Measurements from ENCODE around the gene FAM219A. TPM values are rescaled to one million over a fixed set of nuclear protein-coding genes. Genes with fewer than 3 reads are reported as not detected.
A peak's percentile ranks its signal among the peaks of the same experiment; 100 is the strongest.

Gene FAM219A
- total RNA-seq, 1 experiment from 2014 or later: 63.3 TPM

DNA sequence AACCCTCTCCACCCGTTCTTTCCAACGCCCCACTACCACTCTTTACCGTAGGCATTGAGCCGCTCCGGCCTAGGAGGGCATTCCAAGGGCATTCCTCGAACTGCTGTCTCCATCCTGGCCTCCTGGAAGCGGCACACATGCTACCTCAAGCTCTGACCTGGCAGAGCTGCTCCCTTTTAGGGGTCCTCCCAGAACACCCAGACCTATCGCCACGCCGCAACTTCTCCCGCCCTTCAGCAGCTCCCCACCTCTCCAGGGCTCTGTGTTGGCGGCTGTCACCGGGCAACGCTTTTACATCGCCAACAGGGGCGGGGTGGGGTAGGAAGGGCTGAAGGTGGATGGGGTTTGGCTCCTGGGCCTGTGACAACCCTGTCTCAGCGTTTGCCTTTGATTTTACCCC is 77.0 kb downstream of the FAM219A start:
- intact Hi-C loops (cut with micrococcal nuclease; ENCODE audit: unreplicated experiment): no loop called here
- POLR2A ChIA-PET (ENCODE audit: low non-redundant PET): no interaction called here
- Histone ChIP-seq H3K27ac (ENCODE audit: low read depth, low read length, poor library complexity, severe bottlenecking) (no peak overlapping the region), H3K36me3 (ENCODE audit: insufficient read depth, low read length, poor library complexity, severe bottlenecking) (no peaks in the 10 kb centered on the region), H3K27me3 (replicated peaks; ENCODE audit: insufficient read depth, low read depth, low read length, poor library complexity) (no peaks in the 10 kb centered on the region), H3K9me3 (ENCODE audit: low read depth, low read length, poor library complexity, severe bottlenecking) (no peaks in the 10 kb centered on the region), H3K4me1 (ENCODE audit: insufficient read depth, low read length, poor library complexity, severe bottlenecking) (peaks cover 9% of the 10 kb centered on the region), H3K4me3 (ENCODE audit: low read depth, low read length, poor library complexity, severe bottlenecking) (peak overlapping the region; percentile 50)
- no peak for DNase-seq (ENCODE audit: low spot score)
- CTCF ChIA-PET: interaction anchor here (2.7 kb wide), 1 partner anchor 307 kb away, joined by 9 read pairs; no protein-coding TSS in a partner anchor
- BruUV-seq (replicated peaks): no TSS peak
- TF ChIP-seq, protein P1, sequence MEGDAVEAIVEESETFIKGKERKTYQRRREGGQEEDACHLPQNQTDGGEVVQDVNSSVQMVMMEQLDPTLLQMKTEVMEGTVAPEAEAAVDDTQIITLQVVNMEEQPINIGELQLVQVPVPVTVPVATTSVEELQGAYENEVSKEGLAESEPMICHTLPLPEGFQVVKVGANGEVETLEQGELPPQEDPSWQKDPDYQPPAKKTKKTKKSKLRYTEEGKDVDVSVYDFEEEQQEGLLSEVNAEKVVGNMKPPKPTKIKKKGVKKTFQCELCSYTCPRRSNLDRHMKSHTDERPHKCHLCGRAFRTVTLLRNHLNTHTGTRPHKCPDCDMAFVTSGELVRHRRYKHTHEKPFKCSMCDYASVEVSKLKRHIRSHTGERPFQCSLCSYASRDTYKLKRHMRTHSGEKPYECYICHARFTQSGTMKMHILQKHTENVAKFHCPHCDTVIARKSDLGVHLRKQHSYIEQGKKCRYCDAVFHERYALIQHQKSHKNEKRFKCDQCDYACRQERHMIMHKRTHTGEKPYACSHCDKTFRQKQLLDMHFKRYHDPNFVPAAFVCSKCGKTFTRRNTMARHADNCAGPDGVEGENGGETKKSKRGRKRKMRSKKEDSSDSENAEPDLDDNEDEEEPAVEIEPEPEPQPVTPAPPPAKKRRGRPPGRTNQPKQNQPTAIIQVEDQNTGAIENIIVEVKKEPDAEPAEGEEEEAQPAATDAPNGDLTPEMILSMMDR (conservative IDR thresholded peaks at IDR 0.05; ENCODE audit: low read depth, low read length): no peak
- TF ChIP-seq EZH2 (IDR thresholded peaks at IDR 0.05; ENCODE audit: borderline replicate concordance, low read depth, low read length, poor library complexity, severe bottlenecking): no peak

DNA sequence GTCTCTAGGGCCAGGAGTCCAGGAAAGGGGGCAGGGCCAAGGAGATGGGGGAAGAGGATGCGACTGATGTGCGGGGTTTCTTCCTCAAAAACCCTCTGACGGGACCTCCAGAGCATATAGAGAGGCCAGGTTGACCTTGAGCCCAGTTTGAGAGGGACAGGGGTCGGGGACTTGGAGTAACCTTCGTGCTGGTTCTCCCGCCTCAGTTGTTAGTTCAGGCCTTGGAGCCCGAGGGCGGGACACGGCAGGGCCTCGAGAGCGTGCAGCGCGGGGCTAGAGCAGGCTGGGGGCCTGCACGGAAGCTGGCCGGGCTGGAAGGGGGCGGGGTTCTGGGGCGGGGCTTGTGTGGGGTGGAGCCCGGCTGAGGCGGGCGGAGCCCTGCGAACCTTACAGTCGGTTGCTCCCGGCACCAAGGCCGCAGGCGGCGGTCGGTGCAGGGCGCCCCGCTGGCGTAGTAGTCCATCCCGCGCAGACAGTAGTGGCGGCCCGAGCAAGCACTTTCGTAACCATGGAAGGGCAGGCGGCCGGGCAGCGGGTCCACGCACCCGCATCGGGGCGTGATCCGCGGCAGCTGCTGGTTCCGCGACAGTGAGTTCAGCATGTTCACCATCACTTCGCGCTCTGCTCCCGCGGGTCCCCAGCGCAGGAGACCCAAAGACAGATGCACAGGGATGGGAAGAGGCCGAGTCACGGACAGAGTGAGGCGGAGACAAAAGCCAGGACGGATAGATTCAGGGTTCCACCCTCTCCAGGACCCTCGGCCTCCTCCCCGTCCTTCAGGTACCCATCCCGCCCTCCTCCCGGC is 77.7 kb downstream of the FAM219A start:
- intact Hi-C loops (cut with micrococcal nuclease; ENCODE audit: unreplicated experiment): no loop called here
- TF ChIP-seq EZH2 (IDR thresholded peaks at IDR 0.05; ENCODE audit: borderline replicate concordance, low read depth, low read length, poor library complexity, severe bottlenecking): no peak
- TF ChIP-seq, protein P1 (conservative IDR thresholded peaks at IDR 0.05; ENCODE audit: low read depth, low read length): no peak
- POLR2A ChIA-PET (ENCODE audit: low non-redundant PET): interaction anchor here (0.6 kb wide), 1 partner anchor 316 kb away, joined by 7 read pairs; no protein-coding TSS in a partner anchor
- H3K4me3 ChIP-seq (ENCODE audit: low read depth, low read length, poor library complexity, severe bottlenecking): peak overlapping the region; percentile 50
- H3K27me3 ChIP-seq (replicated peaks; ENCODE audit: insufficient read depth, low read depth, low read length, poor library complexity): no peaks in the 10 kb centered on the region
- no peaks in the 10 kb centered on the region for H3K9me3 ChIP-seq (ENCODE audit: low read depth, low read length, poor library complexity, severe bottlenecking)
- no peaks in the 10 kb centered on the region for H3K36me3 ChIP-seq (ENCODE audit: insufficient read depth, low read length, poor library complexity, severe bottlenecking)
- DNase-seq (ENCODE audit: low spot score): peak; percentile 85
- no TSS peak for BruUV-seq (replicated peaks)
- peaks cover 15% of the 10 kb centered on the region for H3K4me1 ChIP-seq (ENCODE audit: insufficient read depth, low read length, poor library complexity, severe bottlenecking)
- peak overlapping the region; percentile 16 for H3K27ac ChIP-seq (ENCODE audit: low read depth, low read length, poor library complexity, severe bottlenecking)
- CTCF ChIA-PET: interaction anchor here (0.6 to 2.7 kb wide), 5 partner anchors 17 to 307 kb away, joined by 3 to 9 read pairs (median 4); no protein-coding TSS in a partner anchor

GRCh38 chr9:34380034-34380510 is 78.3 kb downstream of the FAM219A start:
- intact Hi-C loops (cut with micrococcal nuclease; ENCODE audit: unreplicated experiment): no loop called here

More at GRCh38 chr9:34380034-34380510, 78.3 kb downstream of the FAM219A start:
- H3K36me3 ChIP-seq (ENCODE audit: insufficient read depth, low read length, poor library complexity, severe bottlenecking): no peaks in the 10 kb centered on the region
- H3K4me1 ChIP-seq (ENCODE audit: insufficient read depth, low read length, poor library complexity, severe bottlenecking): peaks cover 22% of the 10 kb centered on the region
- H3K9me3 ChIP-seq (ENCODE audit: low read depth, low read length, poor library complexity, severe bottlenecking): no peaks in the 10 kb centered on the region
- H3K27ac ChIP-seq (ENCODE audit: low read depth, low read length, poor library complexity, severe bottlenecking): peak overlapping the region; percentile 16
- no peak for TF ChIP-seq EZH2 (IDR thresholded peaks at IDR 0.05; ENCODE audit: borderline replicate concordance, low read depth, low read length, poor library complexity, severe bottlenecking)
- TF ChIP-seq, protein P1 (conservative IDR thresholded peaks at IDR 0.05; ENCODE audit: low read depth, low read length): no peak
- no TSS peak for BruUV-seq (replicated peaks)
- H3K4me3 ChIP-seq (ENCODE audit: low read depth, low read length, poor library complexity, severe bottlenecking): peak overlapping the region; percentile 39
- no peaks in the 10 kb centered on the region for H3K27me3 ChIP-seq (replicated peaks; ENCODE audit: insufficient read depth, low read depth, low read length, poor library complexity)
- peak; percentile 21 for DNase-seq (ENCODE audit: low spot score)
- ChIA-PET CTCF (interaction anchor here (0.6 to 2.7 kb wide), 7 partner anchors 16 to 306 kb away, joined by 3 to 9 read pairs (median 3); no protein-coding TSS in a partner anchor), POLR2A (ENCODE audit: low non-redundant PET) (interaction anchor here (0.6 kb wide), 1 partner anchor 315 kb away, joined by 7 read pairs; no protein-coding TSS in a partner anchor)
